Glutamatergic neuron (in vitro differentiated cells): ENCODE data around the gene SLC25A22. TPM values are rescaled to one million over a fixed set of nuclear protein-coding genes. Genes with fewer than 3 reads are reported as not detected.

Experiments used
- DNase-seq: peaks from one replicate; pipeline ENCODE4 v3.0.0; 2022
- H3K27ac Mint-ChIP-seq: one replicate; pipeline ENCODE4 v1.8.0; 2020; ENCODE audit warnings: mild to moderate bottlenecking, mixed read lengths, inconsistent platforms; ENCODE audit not compliant: unreplicated experiment
- H3K27me3 Mint-ChIP-seq: one replicate; pipeline ENCODE4 v1.8.0; 2020; ENCODE audit warnings: mild to moderate bottlenecking, moderate library complexity, mixed read lengths, inconsistent platforms; ENCODE audit not compliant: unreplicated experiment
- H3K36me3 Mint-ChIP-seq: one replicate; pipeline ENCODE4 v1.8.0; 2020; ENCODE audit warnings: mild to moderate bottlenecking, mixed read lengths, inconsistent platforms; ENCODE audit not compliant: unreplicated experiment
- H3K4me1 Mint-ChIP-seq: one replicate; pipeline ENCODE4 v1.8.0; 2020; ENCODE audit warnings: mild to moderate bottlenecking, low read depth, mixed read lengths, inconsistent platforms; ENCODE audit not compliant: unreplicated experiment
- H3K4me3 Mint-ChIP-seq: one replicate; pipeline ENCODE4 v1.8.0; 2020; ENCODE audit warnings: mild to moderate bottlenecking, mixed read lengths, inconsistent platforms; ENCODE audit not compliant: unreplicated experiment
- H3K9me3 Mint-ChIP-seq: one replicate; pipeline ENCODE4 v1.8.0; 2020; ENCODE audit warnings: mild to moderate bottlenecking, moderate library complexity, mixed read lengths, inconsistent platforms; ENCODE audit not compliant: unreplicated experiment
- CTCF ChIP-seq: fragments of 200-600 bp; sonication (generic); IDR thresholded peaks from one replicate; pipeline ENCODE4 v1.5.0; 2021; ENCODE audit not compliant: partially characterized antibody, unreplicated experiment
- total RNA-seq: library from RNA; stranded (reverse); fragmentation: NEBNext Ultra II Directional; extraction: Animal tissue kit (Norgen Biotek cat#: 25700); gene quantifications from one replicate; pipeline ENCODE4 v1.2.1, GENCODE V29; 2021; ENCODE audit not compliant: unreplicated experiment

Gene SLC25A22
- total RNA-seq, 1 donor from 2014 or later, result 93.9 TPM

GRCh38 chr11:841981-842369 lies 43.9 kb upstream of the SLC25A22 start:
- Mint-ChIP-seq H3K4me1 (peaks cover 22% of the 10 kb centered on the region), H3K27ac (peak overlapping the region; percentile 78), H3K27me3 (peaks cover 17% of the 10 kb centered on the region)

GRCh38 chr11:839875-840617 lies 42.0 kb upstream of the SLC25A22 start:
- Mint-ChIP-seq H3K9me3 (peaks cover 26% of the 10 kb centered on the region), H3K27ac (peak overlapping the region; percentile 80), H3K4me1 (peaks cover 20% of the 10 kb centered on the region), H3K27me3 (peaks cover 17% of the 10 kb centered on the region), H3K4me3 (peak overlapping the region; percentile 84), H3K36me3 (no peaks in the 10 kb centered on the region)
- no peak for DNase-seq
- no peak for TF ChIP-seq CTCF

More at GRCh38 chr11:841981-842369, 43.9 kb upstream of the SLC25A22 start:
- Mint-ChIP-seq H3K36me3 (no peaks in the 10 kb centered on the region), H3K9me3 (peaks cover 26% of the 10 kb centered on the region), H3K4me3 (peak overlapping the region; percentile 88)
- DNase-seq, result no peak
- no peak for TF ChIP-seq CTCF

- H3K27me3 Mint-ChIP-seq, result peaks cover 17% of the 10 kb centered on the region
- TF ChIP-seq CTCF, result no peak
- no peak for DNase-seq
- H3K9me3 Mint-ChIP-seq, result peaks cover 26% of the 10 kb centered on the region
- H3K27ac Mint-ChIP-seq, result peak overlapping the region; percentile 97
- no peak overlapping the region for H3K4me3 Mint-ChIP-seq
- peaks cover 18% of the 10 kb centered on the region for H3K4me1 Mint-ChIP-seq
- no peaks in the 10 kb centered on the region for H3K36me3 Mint-ChIP-seq
These were observed 41.2 kb upstream of the SLC25A22 start for GRCh38 chr11:839280-839623.

- DNase-seq, result peak; percentile 69
- peak overlapping the region; percentile 70 for H3K4me3 Mint-ChIP-seq
- peak; percentile 60 for TF ChIP-seq CTCF
- peak overlapping the region; percentile 97 for H3K27ac Mint-ChIP-seq
- H3K9me3 Mint-ChIP-seq, result peaks cover 28% of the 10 kb centered on the region
- no peaks in the 10 kb centered on the region for H3K36me3 Mint-ChIP-seq
- peaks cover 23% of the 10 kb centered on the region for H3K27me3 Mint-ChIP-seq
- peaks cover 18% of the 10 kb centered on the region for H3K4me1 Mint-ChIP-seq
These were observed 40.6 kb upstream of the SLC25A22 start for GRCh38 chr11:838441-839279.

GRCh38 chr11:837990-838307 lies 39.9 kb upstream of the SLC25A22 start:
- H3K4me1 Mint-ChIP-seq, result peaks cover 18% of the 10 kb centered on the region
- no peak for TF ChIP-seq CTCF
- no peak overlapping the region for H3K4me3 Mint-ChIP-seq
- peaks cover 26% of the 10 kb centered on the region for H3K9me3 Mint-ChIP-seq
- H3K36me3 Mint-ChIP-seq, result no peaks in the 10 kb centered on the region
- peak overlapping the region; percentile 97 for H3K27ac Mint-ChIP-seq
- peaks cover 23% of the 10 kb centered on the region for H3K27me3 Mint-ChIP-seq
- DNase-seq, result no peak
